GM13976 (cell line): ENCODE data around the gene ANKRD13D.

Source experiments
- DNase-seq: peaks from one replicate; pipeline ENCODE4 v3.0.0; 2012; ENCODE audit warnings: low spot score
- in situ Hi-C: fragments of 300-500 bp; cut with MboI; formaldehyde crosslinking; loops from one replicate; pipeline ENCODE4 v1.12.0; 2022; ENCODE audit warnings: low sequenced_read_pairs, mixed read lengths, inconsistent platforms; ENCODE audit not compliant: unreplicated experiment
- TF ChIP-seq, protein P1 (sequence below): IDR thresholded peaks from 2 replicates; pipeline ENCODE4 v1.5.1; 2012; ENCODE audit warnings: borderline replicate concordance, mild to moderate bottlenecking; ENCODE audit not compliant: insufficient read depth; ENCODE audit errors: extremely low read depth, missing control alignments, control extremely low read depth

ANKRD13D gene

DNA sequence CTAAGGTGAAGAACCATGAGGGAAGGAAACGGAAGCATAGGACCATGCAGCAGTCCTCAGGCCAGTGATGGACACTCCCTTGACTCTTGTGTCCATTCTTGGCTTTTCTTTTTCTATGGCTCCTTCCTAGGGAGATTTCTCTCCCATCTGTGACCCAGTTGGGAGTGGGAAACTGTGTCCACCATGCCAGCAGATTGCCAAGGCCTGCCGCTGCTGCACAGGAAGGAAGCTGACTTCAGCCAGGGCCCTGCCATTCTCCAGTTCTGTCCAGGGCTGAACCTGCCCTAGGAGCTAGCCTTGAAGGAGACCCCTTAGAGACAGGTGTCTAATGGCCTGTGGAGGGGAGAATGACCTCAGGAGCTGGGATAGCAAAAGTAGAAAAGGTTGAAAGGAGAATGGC is 31.6 kb downstream of the ANKRD13D start:
- in situ Hi-C loops, result no loop called here
- TF ChIP-seq, protein P1, sequence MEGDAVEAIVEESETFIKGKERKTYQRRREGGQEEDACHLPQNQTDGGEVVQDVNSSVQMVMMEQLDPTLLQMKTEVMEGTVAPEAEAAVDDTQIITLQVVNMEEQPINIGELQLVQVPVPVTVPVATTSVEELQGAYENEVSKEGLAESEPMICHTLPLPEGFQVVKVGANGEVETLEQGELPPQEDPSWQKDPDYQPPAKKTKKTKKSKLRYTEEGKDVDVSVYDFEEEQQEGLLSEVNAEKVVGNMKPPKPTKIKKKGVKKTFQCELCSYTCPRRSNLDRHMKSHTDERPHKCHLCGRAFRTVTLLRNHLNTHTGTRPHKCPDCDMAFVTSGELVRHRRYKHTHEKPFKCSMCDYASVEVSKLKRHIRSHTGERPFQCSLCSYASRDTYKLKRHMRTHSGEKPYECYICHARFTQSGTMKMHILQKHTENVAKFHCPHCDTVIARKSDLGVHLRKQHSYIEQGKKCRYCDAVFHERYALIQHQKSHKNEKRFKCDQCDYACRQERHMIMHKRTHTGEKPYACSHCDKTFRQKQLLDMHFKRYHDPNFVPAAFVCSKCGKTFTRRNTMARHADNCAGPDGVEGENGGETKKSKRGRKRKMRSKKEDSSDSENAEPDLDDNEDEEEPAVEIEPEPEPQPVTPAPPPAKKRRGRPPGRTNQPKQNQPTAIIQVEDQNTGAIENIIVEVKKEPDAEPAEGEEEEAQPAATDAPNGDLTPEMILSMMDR, result no peak
- no peak for DNase-seq

DNA sequence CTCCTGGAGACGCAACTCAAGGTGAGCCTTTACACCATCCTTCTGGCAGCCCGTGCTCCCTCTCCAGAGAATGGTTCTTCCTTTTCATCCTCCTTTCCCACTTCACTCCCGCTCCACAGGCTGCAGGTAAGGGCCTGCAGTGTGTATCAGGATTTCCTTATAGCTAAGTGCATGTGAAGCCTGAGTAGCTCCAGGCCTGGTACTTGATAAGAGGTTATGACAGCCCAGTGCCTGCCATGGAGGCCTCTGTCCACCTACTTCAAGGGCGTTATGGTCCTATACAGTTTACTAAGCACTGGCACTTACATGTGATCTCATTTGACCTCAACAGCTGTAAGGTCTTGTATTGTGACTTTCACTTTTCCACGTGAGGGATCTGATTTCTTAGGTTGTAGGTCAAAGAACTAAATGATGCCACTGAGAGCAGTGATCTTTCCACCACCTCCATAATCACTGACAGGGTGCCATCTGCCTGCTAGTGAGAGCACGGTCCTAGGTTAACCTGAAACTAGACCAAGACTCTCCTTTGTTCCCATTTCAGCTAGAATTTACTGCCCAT is 32.3 kb downstream of the ANKRD13D start:
- in situ Hi-C loops, result no loop called here
- no peak for DNase-seq
- TF ChIP-seq, protein P1, result no peak

DNA sequence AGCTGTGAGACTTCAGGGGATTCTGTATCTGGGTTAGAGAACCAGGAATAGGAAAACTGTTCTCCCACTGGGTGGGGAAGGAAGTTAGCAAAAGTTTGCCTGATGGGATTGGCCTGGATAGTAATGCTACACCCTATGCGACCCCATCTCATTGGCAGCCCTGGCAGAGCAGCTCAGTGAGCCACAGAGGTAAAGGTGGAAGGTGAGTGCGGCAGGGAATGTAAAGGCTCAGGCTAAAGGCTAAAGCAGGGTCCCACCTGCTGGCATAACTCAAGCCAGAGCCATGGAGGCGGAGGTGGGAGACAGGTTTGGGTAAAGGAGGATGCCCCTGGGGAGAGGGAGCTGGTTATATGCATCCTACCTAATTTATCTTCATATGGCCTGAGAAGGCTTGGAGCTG is 32.9 kb downstream of the ANKRD13D start:
- in situ Hi-C loops, result no loop called here
- TF ChIP-seq, protein P1, result no peak
- no peak for DNase-seq

DNA sequence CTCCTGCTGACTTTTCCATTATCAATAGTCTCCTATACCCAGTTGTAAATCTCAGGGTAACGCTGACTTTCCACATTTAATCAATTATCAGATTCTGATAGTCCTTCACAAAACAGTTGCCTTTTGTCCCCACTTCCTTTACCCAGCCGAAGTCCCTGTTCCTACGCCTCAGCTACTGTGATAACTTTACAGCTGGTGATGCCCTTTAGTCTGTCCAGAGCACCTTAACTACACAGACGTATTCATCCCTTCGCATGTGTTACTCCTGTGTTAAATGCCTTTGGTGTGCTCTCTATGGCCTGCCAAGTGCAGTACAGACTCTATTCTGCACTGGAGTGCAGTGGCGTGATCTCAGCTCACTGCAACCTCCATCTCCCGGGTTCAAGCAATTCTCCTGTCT is 34.4 kb downstream of the ANKRD13D start:
- in situ Hi-C loops, result no loop called here
- TF ChIP-seq, protein P1, result no peak
- no peak for DNase-seq

DNA sequence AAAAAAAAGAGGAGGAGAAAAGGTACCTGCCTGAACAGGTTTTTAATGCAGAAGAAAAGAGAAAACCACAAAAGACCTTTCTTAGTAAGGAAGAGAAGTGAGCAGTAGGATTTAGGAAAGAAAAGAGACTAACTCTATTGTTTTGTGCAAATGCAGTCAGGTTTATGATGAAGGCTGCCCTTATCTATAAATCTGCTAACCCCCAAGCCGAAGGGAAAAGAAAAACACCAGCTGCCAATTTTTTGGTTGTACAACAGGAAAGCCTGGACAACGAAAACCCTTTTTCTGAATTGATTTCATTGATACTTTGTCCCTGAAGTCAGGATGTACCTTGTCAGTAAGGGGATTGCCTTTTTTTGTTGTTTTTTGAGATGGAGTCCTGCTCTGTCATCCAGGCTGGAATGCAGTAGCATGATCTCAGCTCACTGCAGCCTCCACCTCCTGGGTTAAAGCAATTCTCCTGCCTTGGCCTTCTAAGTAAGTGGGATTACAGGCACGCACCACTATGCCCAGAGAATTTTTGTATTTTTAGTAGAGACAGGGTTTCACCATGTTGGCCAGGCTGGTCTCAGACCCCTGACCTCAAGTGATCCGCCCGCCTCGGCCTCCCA is 43.1 kb downstream of the ANKRD13D start:
- TF ChIP-seq, protein P1, result no peak
- in situ Hi-C loops, result no loop called here
- DNase-seq, result no peak

DNA sequence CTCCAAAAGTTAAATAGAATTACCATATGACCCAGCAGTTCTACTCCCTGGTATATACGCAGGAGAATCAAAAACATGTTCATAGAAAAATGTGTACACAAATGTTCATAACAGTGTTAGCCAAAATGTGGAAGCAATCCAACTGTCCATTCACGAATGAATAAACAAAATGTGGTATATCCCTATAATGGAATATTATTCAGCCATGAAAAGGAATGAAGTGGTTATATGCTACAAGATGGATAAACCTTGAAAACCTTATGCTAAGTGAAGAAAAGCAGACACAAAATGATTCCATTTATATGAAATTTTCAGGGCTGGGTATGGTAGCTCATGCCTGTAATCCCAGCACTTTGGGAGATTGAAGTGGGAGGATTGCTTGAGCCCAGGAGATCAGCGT is 48.2 kb downstream of the ANKRD13D start:
- in situ Hi-C loops, result no loop called here
- no peak for DNase-seq
- TF ChIP-seq, protein P1, result no peak
